Germinal center (tissue), 1 donor: ENCODE measurements around the gene ESRRB.

Experiments
- DNase-seq: peaks from one replicate; pipeline ENCODE4 v3.0.0; 2012; ENCODE audit warnings: mixed read lengths, low spot score

Gene ESRRB

DNA sequence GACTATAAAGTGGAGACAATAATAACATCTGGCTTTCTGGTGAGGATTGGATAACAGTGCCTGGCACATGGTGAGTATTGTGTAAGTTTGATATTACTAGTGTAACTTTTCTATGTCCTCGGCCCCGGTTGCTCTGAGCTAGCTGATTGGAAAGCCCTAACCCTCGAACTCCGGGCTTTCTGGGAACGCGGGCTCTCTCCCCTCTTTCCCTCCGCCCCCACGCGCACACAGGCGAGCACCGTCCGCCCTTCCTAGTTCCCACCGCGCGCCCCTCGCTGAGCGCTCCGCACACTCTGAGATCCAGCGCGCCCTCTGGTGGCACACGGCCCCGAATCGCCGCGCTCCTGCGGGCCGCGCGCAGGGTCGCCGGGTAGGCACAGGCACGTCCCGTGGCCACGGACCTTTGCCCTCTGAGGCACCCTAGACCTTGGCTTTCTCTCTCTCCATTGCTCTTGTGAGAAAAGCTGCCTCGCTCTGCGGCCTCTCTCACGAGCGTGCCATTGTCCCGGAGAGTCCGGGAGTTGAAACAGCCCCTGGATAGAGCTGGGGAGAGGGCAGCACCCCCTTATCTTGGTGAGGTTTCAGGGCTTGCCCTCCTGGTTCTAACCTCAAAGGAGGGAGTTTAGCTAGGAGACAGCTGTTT, 23.2 kb upstream of the ESRRB start:
- peak; percentile 76 for DNase-seq

GRCh38 chr14:76354310-76354709, 21.6 kb upstream of the ESRRB start:
- no peak for DNase-seq

DNA sequence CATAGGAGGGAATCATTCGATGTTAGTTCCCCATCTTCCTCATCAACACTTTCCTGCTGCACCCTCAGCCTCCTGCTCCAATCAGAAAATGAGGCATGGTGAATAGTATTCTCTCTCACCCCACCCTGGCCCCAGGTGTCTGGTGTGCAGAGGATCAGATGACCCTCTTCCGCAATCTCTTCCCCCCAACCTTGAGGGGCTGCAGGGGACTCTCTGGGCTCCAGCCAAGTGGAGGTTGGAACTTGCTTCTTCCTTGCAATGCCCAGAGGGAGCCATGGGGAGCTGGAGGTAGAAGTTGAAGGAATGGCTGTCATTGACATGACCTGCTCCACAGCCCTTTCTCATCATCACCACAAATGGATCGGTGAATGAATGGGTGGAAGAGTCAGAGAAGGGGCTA, 20.2 kb upstream of the ESRRB start:
- no peak for DNase-seq

DNA sequence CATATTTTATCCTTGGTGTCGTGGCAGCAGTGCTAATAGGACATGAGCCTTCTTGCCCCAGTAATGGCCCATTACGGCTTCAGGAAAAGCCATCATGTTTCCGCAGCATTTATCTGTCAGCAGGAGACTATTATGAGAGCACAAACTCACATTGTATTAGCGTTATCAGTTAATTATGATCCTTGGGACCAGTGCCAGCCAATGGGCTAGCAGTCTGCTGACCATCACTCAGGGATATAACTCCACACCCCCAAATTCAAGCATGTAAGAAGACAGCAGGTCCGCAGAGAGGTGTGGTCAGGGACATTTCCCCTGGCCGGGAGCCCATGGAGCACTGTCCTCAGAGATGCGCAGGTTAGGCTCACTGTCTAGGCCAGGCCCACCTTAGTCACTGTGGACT, 4.9 kb upstream of the ESRRB start:
- DNase-seq = no peak

DNA sequence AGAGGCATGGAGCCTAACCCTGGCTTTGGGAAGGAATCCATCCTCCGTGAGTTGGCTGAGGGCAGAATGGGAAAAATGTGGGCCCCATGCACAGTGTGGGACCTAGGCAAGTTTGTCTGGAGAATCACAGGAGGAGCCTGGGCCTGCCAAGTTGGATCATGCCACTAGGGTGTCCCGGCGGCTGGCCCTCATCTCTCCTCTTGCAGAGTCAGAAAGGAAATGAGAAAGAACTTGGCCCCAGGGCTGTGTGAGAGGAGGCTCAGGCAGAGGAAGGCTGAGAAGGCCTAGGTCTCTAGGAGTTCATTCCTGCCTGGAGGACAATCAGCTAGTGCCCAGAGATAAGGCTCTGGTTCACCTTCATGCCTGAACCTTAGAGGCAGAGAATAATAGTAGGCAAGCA, 2.5 kb upstream of the ESRRB start:
- no peak for DNase-seq

DNA sequence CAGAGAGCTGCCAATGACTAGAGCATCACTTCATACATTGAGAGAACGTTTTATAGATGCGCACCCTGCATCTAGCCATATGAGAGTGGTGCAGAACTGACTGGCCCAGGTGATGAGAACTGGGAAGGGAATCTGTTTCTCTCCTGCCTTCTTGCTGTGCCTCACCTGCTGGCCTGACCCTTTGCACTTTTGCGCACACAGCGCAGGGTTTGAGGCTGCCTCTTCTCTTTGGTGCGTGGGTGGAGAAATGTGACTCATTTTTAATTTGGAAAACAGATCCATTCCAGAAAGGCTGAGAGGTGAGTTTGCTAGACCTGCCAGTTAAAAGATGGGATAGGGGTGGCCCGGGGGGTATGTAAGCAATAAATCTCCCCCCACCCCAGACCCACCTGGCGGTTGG, 453 bp upstream of the ESRRB start:
- DNase-seq = no peak

GRCh38 chr14:76376409-76376877, 506 bp downstream of the ESRRB start:
- no peak for DNase-seq

DNA sequence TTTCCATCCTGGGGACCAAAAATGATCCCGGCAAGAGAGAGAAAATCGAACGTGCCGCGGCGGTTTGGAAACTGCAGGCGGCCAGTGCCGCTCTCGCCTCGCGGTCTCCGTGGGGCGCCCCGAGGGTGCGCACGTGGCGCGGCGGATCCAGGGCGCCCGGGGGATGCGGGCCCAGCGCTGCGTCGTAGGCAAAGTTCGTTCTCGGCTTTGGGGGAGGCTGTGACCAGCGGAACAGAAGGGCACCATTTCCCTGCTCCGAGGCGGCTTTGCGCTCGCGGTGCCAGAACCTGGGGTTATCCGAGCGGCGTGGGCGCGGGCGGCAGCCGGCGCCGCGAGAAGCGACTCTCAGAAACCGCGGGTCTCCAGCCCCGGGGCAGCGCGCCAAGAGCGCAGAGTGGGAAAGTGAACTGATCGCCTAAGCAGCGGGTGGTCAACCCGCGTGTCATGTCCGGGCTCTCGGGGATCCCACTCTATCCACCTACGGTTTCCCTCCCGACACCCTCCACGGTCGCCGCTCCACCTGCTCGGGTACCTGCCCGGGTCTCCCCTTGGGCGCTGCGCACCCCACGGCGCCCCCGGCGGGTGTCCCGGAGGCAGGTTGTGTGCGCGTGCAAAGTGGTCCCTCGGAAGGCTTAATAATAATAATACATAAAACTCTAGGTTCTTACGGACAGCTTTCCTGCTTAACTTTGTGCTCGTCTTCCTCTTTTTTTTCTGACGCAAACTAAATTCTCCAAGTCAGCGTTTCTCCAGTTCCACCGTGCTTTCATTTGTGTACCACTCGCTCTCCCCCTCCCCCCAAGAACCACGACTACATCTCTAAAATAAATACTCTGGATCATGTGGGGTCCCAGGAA, 1.2 kb downstream of the ESRRB start:
- no peak for DNase-seq

GRCh38 chr14:76377735-76378074, 1.8 kb downstream of the ESRRB start:
- no peak for DNase-seq

DNA sequence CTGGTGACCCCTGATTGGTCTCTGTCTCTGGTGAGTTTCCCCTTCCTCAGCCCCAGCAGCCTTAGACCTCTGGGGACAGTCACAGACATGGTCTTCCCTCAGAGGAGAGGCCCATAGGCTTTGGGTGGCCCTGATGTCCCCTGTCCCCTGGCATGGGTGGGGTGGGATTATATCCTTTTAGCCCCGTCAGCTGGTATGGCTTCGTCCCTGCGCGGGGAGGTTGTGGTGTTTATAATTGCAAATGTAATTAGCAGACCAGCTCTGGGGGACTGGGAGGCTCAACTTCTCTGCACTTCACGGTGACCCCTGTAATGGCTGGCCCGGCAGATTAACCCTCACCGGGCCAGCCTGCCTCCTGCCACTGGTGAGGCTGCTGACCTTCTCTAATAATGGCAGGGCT, 5.1 kb downstream of the ESRRB start:
- DNase-seq = no peak

GRCh38 chr14:76381817-76382494, 6.0 kb downstream of the ESRRB start:
- no peak for DNase-seq

GRCh38 chr14:76382495-76382832, 6.5 kb downstream of the ESRRB start:
- no peak for DNase-seq

DNA sequence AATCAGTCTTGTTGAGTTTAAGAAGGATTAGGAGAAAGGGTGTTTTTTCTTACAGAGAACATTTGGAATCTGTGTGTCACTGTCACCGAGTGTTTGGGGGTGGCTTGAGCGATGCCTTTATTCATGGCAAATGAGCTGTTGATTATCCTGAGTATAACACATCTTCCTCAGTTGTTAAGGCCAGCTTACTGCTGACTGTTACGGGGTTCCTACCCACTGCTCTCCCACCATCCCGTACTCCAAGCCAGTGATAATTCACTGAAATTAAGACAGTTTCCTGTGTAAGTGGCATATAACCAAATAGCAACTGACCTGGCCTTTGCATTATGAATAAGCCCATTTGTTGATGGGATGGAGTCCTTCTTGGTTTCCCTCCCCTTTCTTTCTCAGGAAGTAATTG, 9.5 kb downstream of the ESRRB start:
- no peak for DNase-seq

- DNase-seq = peak; percentile 73
Measured at GRCh38 chr14:76386944-76387782, 11.2 kb downstream of the ESRRB start.

- no peak for DNase-seq
Measured at GRCh38 chr14:76389841-76390240, 13.9 kb downstream of the ESRRB start.

DNA sequence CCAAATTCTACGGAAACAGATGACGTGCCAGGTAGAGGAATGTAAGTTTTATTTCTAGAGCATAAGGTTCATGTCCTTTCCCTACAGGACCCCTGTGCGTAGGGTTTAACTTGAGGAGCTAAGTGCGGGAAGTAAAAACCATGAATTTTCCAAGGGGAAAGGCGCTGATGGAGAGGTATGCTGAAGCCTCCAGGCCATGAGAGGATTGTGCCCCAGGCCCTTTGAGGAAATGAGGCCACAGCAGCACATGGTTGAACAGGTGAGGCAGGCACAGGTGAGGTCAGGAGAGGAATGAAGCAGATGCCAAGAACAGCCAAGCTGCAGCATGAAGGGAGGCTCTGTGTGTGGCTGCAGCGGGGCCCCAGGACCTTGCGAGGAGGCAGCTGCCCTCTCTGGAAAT, 14.7 kb downstream of the ESRRB start:
- DNase-seq = no peak

DNA sequence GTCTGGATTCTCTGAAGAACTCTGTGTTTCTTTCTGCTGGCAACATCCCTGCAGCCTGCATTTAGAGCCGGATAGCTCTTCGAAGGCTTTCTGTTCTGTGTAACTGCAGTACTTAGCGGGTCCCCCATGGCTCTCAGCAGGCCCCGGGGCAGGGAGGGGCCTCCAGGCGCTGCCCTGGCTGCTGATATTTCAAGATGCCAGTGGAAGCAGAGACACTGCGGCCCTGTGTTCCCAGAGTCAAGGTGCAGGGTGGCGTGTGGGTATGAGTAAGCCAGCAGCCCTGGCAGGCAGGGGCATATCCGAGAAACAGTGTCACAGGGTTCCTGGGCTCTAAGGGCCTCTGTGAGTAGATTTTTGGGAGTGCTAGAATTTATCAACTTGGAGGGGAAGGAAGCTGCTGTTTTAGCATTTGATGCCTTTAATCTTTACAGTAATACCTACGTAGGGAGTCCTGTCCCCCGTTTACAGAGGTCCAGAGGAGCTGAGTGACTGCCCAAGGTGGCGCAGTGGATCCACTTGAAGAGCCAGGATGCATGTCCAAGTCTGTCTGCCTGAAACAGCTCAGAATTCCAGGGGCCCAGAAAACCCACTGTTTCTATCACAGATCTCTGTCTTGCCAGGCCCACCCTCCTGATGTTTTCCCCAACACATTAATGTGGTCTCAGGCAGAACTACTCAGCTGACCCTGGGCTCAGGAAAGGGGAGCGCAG, 16.2 kb downstream of the ESRRB start:
- DNase-seq = no peak

DNA sequence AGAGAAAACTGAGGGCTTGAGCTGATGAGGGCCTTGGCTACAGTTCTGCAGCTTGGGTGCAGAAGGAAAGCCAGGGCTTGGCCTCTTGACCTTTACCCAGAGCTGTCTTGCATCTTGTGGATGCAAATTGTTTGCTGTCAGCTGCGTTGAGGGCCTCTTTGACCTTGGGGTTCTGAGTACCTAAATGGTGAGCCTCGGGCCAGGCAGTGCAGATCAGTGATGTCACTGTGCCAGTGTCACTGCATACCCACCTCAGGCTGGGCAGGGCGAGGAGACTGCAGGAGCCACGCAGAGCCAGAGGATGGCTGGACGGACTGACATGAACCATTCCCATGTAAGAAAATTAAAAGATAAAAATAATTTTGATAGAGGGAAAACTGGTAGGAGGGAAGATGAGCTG, 18.6 kb downstream of the ESRRB start:
- DNase-seq = no peak

- DNase-seq = no peak
Measured at GRCh38 chr14:76395161-76395560, 19.2 kb downstream of the ESRRB start.

GRCh38 chr14:76396714-76397187, 20.8 kb downstream of the ESRRB start:
- no peak for DNase-seq

- no peak for DNase-seq
Measured at GRCh38 chr14:76405627-76406026, 29.7 kb downstream of the ESRRB start.
